NCI-H2171 treated with DMSO at 0.1 percent for 48 hours (cell line): ENCODE measurements around the gene ITPKB.
A peak's percentile ranks its signal among the peaks of the same experiment; 100 is the strongest.

ENCODE experiments used
- DNase-seq: peaks from one replicate; lab custom pipeline; 2025; lab: John Stamatoyannopoulos, UW

ITPKB gene

GRCh38 chr1:226637147-226637935, 101.7 kb downstream of the ITPKB start:
- no peak for DNase-seq

GRCh38 chr1:226636847-226637096, 102.3 kb downstream of the ITPKB start:
- no peak for DNase-seq

- DNase-seq, result no peak
These were observed 103.6 kb downstream of the ITPKB start for GRCh38 chr1:226635456-226635941.

GRCh38 chr1:226634611-226635246, 104.4 kb downstream of the ITPKB start:
- DNase-seq, result no peak

GRCh38 chr1:226634166-226634588, 104.9 kb downstream of the ITPKB start:
- DNase-seq, result peak; percentile 47

- DNase-seq, result peak; percentile 37
These were observed 105.4 kb downstream of the ITPKB start for GRCh38 chr1:226633541-226634165.

GRCh38 chr1:226632922-226633351, 106.1 kb downstream of the ITPKB start:
- DNase-seq, result no peak

- peak; percentile 51 for DNase-seq
These were observed 106.8 kb downstream of the ITPKB start for GRCh38 chr1:226632169-226632879.

GRCh38 chr1:226631229-226632000, 107.7 kb downstream of the ITPKB start:
- no peak for DNase-seq

GRCh38 chr1:226630592-226630991, 108.5 kb downstream of the ITPKB start:
- no peak for DNase-seq

- no peak for DNase-seq
These were observed 109.1 kb downstream of the ITPKB start for GRCh38 chr1:226629896-226630550.

- no peak for DNase-seq
These were observed 109.7 kb downstream of the ITPKB start for GRCh38 chr1:226629210-226629895.

- peak; percentile 26 for DNase-seq
These were observed 110.4 kb downstream of the ITPKB start for GRCh38 chr1:226628612-226629155.

GRCh38 chr1:226627924-226628611, 111.0 kb downstream of the ITPKB start:
- no peak for DNase-seq

GRCh38 chr1:226627050-226627755, 111.9 kb downstream of the ITPKB start:
- no peak for DNase-seq

GRCh38 chr1:226626577-226626956, 112.5 kb downstream of the ITPKB start:
- DNase-seq, result peak; percentile 54

GRCh38 chr1:226625832-226626576, 113.1 kb downstream of the ITPKB start:
- DNase-seq, result no peak

GRCh38 chr1:226625326-226625725, 113.8 kb downstream of the ITPKB start:
- DNase-seq, result no peak
